ENCODE results near the gene CEPT1. TPM values are rescaled to one million over a fixed set of nuclear protein-coding genes. Genes with fewer than 3 reads are reported as not detected.
A peak's percentile ranks its signal among the peaks of the same experiment; 100 is the strongest.

Gene CEPT1
- total and polyA plus RNA-seq, 9 of the 15 experiments (the other 6 are each of a cell fraction or from before 2014, with no cell fraction given): 24.4 to 72.6 (median 42.4) TPM

DNA sequence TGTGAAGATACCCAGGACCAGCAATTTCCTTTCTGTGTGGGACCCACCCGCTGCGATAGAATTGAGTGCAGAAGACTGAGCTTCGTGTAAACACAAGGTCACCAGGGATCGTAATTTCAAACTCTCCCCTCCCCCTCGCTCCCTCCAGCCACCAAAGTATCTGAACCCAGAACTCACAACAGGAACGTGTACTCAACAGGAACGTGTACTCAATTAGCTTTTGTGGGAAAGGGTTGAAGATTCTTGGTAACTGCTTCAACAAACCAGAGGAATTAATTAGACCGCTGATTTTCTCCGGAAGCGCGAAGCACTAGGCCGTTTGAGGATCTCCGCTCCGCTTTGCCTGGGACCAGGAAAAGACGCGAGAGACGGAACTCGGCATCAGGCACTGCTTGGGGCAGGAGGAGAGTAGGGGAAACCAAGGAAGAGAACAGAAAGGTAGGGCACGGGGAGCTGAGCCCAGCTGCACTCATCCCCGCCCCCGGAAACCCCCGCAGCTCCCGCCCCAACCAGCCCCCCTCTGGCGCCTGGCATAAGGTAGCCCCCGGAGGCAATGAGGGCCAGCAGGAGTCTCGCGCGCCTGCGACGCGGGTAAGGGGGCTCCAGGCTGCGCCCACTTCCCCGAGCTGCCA, 583 bp upstream of the CEPT1 start (continued):
- TF ChIP-seq, protein P1, sequence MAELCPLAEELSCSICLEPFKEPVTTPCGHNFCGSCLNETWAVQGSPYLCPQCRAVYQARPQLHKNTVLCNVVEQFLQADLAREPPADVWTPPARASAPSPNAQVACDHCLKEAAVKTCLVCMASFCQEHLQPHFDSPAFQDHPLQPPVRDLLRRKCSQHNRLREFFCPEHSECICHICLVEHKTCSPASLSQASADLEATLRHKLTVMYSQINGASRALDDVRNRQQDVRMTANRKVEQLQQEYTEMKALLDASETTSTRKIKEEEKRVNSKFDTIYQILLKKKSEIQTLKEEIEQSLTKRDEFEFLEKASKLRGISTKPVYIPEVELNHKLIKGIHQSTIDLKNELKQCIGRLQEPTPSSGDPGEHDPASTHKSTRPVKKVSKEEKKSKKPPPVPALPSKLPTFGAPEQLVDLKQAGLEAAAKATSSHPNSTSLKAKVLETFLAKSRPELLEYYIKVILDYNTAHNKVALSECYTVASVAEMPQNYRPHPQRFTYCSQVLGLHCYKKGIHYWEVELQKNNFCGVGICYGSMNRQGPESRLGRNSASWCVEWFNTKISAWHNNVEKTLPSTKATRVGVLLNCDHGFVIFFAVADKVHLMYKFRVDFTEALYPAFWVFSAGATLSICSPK (IDR thresholded peaks at IDR 0.05; ENCODE audit: borderline replicate concordance): no peak
- TF ChIP-seq ZBED1 (IDR thresholded peaks at IDR 0.05): no peak
- TF ChIP-seq ESRRA (IDR thresholded peaks at IDR 0.05; ENCODE audit: borderline replicate concordance, low read depth): peak; percentile 62; the same call in 1 of the 2 replicates
- TF ChIP-seq ZNF253 (CRISPR knock-in tag; conservative IDR thresholded peaks at IDR 0.05): no peak
- TF ChIP-seq, protein P2, sequence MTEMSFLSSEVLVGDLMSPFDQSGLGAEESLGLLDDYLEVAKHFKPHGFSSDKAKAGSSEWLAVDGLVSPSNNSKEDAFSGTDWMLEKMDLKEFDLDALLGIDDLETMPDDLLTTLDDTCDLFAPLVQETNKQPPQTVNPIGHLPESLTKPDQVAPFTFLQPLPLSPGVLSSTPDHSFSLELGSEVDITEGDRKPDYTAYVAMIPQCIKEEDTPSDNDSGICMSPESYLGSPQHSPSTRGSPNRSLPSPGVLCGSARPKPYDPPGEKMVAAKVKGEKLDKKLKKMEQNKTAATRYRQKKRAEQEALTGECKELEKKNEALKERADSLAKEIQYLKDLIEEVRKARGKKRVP (CRISPR knock-in tag; IDR thresholded peaks at IDR 0.05): no peak
- TF ChIP-seq, protein P3, sequence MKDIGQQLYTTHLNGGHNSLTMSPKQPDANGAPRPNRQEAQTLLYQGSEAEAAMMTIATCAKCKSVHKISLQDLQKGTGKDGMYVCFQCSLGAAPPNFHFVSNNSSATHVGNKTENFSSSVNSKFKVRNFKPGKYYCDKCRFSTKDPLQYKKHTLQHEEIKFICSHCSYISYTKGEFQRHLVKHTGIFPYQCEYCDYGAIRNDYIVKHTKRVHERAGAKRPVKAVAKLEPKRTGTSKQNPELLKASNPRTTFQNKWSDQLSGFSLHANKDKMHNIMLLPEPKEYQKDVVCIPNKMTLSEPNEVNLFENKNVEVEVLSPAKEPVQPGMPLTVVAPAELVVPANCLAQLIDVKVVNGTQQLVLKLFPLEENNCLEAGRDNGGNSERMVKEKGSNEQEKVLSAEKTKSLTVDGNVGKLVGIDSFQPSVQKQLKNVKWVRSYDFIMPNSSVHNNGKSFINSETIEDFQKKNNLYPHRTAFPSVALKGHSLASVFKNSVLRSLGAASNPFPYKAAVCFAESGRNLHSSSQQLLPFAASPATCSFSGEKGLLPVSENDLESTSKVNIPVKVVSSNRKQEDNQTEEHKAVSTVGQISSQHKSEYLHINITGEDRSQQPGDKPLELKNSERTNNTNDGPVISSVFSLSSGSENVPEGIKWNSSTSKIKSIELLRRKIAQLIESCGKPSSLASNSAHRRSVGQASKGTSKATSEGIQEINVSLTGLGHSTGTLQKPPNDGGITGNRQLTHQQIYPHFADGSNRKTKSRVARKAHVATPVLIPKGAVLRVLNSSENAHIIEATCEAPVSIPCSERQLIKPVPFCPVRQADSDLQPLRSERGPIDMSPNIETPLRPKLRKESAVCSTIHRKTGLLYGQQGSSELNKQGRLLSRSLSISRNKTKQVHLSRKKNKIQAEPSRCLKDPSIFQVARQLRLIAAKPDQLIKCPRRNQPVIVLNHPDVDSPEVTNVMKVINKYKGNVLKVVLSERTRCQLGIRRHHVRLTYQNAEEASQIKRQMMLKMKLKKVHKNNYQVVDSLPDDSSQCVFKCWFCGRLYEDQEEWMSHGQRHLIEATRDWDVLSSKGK (CRISPR knock-in tag; IDR thresholded peaks at IDR 0.05): no peak
- TF ChIP-seq CXXC5 (CRISPR knock-in tag; IDR thresholded peaks at IDR 0.05): no peak; the same call in 1 of the 2 replicates
- no peak for TF ChIP-seq ZNF124 (CRISPR knock-in tag; IDR thresholded peaks at IDR 0.05)
- no peak for TF ChIP-seq HNRNPUL1 (IDR thresholded peaks at IDR 0.05; ENCODE audit: low read length)
- 0 out of 2 replicates have a peak, but pooled peaks have one; percentile 49 for TF ChIP-seq SNIP1 (IDR thresholded peaks at IDR 0.05; ENCODE audit: low read depth)
- TF ChIP-seq TAF1 (IDR thresholded peaks at IDR 0.05; ENCODE audit: control insufficient read depth, extremely low read depth, insufficient read depth, low read length, severe bottlenecking): no peak
- TF ChIP-seq ZNF23 (CRISPR knock-in tag; IDR thresholded peaks at IDR 0.05): no peak
- TF ChIP-seq, protein P4, sequence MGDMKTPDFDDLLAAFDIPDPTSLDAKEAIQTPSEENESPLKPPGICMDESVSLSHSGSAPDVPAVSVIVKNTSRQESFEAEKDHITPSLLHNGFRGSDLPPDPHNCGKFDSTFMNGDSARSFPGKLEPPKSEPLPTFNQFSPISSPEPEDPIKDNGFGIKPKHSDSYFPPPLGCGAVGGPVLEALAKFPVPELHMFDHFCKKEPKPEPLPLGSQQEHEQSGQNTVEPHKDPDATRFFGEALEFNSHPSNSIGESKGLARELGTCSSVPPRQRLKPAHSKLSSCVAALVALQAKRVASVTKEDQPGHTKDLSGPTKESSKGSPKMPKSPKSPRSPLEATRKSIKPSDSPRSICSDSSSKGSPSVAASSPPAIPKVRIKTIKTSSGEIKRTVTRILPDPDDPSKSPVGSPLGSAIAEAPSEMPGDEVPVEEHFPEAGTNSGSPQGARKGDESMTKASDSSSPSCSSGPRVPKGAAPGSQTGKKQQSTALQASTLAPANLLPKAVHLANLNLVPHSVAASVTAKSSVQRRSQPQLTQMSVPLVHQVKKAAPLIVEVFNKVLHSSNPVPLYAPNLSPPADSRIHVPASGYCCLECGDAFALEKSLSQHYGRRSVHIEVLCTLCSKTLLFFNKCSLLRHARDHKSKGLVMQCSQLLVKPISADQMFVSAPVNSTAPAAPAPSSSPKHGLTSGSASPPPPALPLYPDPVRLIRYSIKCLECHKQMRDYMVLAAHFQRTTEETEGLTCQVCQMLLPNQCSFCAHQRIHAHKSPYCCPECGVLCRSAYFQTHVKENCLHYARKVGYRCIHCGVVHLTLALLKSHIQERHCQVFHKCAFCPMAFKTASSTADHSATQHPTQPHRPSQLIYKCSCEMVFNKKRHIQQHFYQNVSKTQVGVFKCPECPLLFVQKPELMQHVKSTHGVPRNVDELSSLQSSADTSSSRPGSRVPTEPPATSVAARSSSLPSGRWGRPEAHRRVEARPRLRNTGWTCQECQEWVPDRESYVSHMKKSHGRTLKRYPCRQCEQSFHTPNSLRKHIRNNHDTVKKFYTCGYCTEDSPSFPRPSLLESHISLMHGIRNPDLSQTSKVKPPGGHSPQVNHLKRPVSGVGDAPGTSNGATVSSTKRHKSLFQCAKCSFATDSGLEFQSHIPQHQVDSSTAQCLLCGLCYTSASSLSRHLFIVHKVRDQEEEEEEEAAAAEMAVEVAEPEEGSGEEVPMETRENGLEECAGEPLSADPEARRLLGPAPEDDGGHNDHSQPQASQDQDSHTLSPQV (IDR thresholded peaks at IDR 0.05): peak; percentile 64; the same call in 1 of the 2 replicates
- TF ChIP-seq DNMT1 (IDR thresholded peaks at IDR 0.05): no peak
- TF ChIP-seq, protein P5, sequence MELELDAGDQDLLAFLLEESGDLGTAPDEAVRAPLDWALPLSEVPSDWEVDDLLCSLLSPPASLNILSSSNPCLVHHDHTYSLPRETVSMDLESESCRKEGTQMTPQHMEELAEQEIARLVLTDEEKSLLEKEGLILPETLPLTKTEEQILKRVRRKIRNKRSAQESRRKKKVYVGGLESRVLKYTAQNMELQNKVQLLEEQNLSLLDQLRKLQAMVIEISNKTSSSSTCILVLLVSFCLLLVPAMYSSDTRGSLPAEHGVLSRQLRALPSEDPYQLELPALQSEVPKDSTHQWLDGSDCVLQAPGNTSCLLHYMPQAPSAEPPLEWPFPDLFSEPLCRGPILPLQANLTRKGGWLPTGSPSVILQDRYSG (tag; conservative IDR thresholded peaks at IDR 0.05; ENCODE audit: low read depth): no peak
- TF ChIP-seq CSDE1 (IDR thresholded peaks at IDR 0.05): no peak

Measured in K562 (cell line).